Neural progenitor cell (in vitro differentiated cells): ENCODE measurements around the gene TMEM132E. TPM values are rescaled to one million over a fixed set of nuclear protein-coding genes. Genes with fewer than 3 reads are reported as not detected.

Experiments used
- DNase-seq: peaks from one replicate; pipeline ENCODE4 v3.0.0-alpha.2; 2016; ENCODE audit warnings: low spot score
- H2AFZ ChIP-seq: fragments of 200-600 bp; sonication (generic); replicated peaks from 2 replicates; pipeline ENCODE4 v1.6.1; 2016; ENCODE audit warnings: antibody characterized with exemption
- H3F3A ChIP-seq: fragments of 200-600 bp; sonication (generic); 2 replicates; pipeline ENCODE4 v1.6.1; 2016; ENCODE audit warnings: antibody characterized with exemption, low read depth
- H3K27ac ChIP-seq: fragments of 200-600 bp; sonication (generic); 2 replicates; pipeline ENCODE4 v1.5.1; 2016; ENCODE audit warnings: mild to moderate bottlenecking
- H3K27me3 ChIP-seq: fragments of 200-600 bp; sonication (generic); 2 replicates; pipeline ENCODE4 v1.6.1; 2016; ENCODE audit warnings: mild to moderate bottlenecking, moderate library complexity
- H3K36me3 ChIP-seq: fragments of 200-600 bp; sonication (generic); 2 replicates; pipeline ENCODE4 v1.5.1; 2016
- H3K4me1 ChIP-seq: fragments of 200-600 bp; sonication (generic); 2 replicates; pipeline ENCODE4 v1.6.1; 2016; ENCODE audit warnings: mixed run types
- H3K4me2 ChIP-seq: fragments of 200-600 bp; sonication (generic); 2 replicates; pipeline ENCODE4 v1.6.1; 2016
- H3K4me3 ChIP-seq: fragments of 200-600 bp; sonication (generic); 2 replicates; pipeline ENCODE4 v1.5.1; 2016
- H3K79me2 ChIP-seq: fragments of 200-600 bp; sonication (generic); 2 replicates; pipeline ENCODE4 v1.6.1; 2016; ENCODE audit warnings: low read depth
- H3K9ac ChIP-seq: fragments of 200-600 bp; sonication (generic); 2 replicates; pipeline ENCODE4 v1.6.1; 2016
- H3K9me3 ChIP-seq: fragments of 200-600 bp; sonication (generic); 2 replicates; pipeline ENCODE4 v1.5.1; 2016; ENCODE audit warnings: low read depth
- H4K20me1 ChIP-seq: fragments of 200-600 bp; sonication (generic); 2 replicates; pipeline ENCODE4 v1.6.1; 2016; ENCODE audit warnings: low read depth
- H3K27ac Mint-ChIP-seq: 3 replicates; pipeline ENCODE4 v1.8.0; 2021; ENCODE audit warnings: mixed read lengths
- H3K27me3 Mint-ChIP-seq: 2 replicates; pipeline ENCODE4 v1.8.0; 2022; ENCODE audit warnings: low read depth, mild to moderate bottlenecking, inconsistent platforms, moderate library complexity, mixed read lengths; ENCODE audit not compliant: insufficient read depth
- H3K36me3 Mint-ChIP-seq: 3 replicates; pipeline ENCODE4 v1.8.0; 2021; ENCODE audit warnings: mixed read lengths
- H3K4me1 Mint-ChIP-seq: 3 replicates; pipeline ENCODE4 v1.8.0; 2021; ENCODE audit warnings: mixed read lengths
- H3K4me3 Mint-ChIP-seq: 3 replicates; pipeline ENCODE4 v1.8.0; 2021; ENCODE audit warnings: mild to moderate bottlenecking, moderate library complexity, mixed read lengths
- H3K9me3 Mint-ChIP-seq: 3 replicates; pipeline ENCODE4 v1.8.0; 2020; ENCODE audit warnings: mixed read lengths
- CTCF ChIP-seq: fragments of 200-600 bp; sonication (generic); IDR thresholded peaks from 2 replicates; pipeline ENCODE4 v1.5.1; 2017; ENCODE audit warnings: antibody characterized with exemption, mild to moderate bottlenecking
- EZH2 ChIP-seq: fragments of 200-600 bp; sonication (generic); IDR thresholded peaks from 2 replicates; pipeline ENCODE4 v1.6.1; 2017; ENCODE audit warnings: antibody characterized with exemption, mild to moderate bottlenecking, moderate library complexity
- EZH2phosphoT487 ChIP-seq: fragments of 200-600 bp; sonication (generic); IDR thresholded peaks from 2 replicates; pipeline ENCODE4 v1.6.1; 2017; ENCODE audit warnings: antibody characterized with exemption
- total RNA-seq: library from RNA; depleted of rRNA; stranded (reverse); fragments of >200 nt; gene quantifications from 2 replicates; pipeline ENCODE4 v1.2.3, GENCODE V29; 2015; ENCODE audit warnings: low replicate concordance

TMEM132E gene
- total RNA-seq, 1 donor from 2014 or later: 0.21 TPM

GRCh38 chr17:34641368-34641767 lies 62.0 kb downstream of the TMEM132E start:
- Histone ChIP-seq H3K9me3 (no peaks in the 10 kb centered on the region), H3K4me3 (no peak overlapping the region), H3K9ac (no peak overlapping the region), H2AFZ (no peak overlapping the region), H3K79me2 (no peaks in the 10 kb centered on the region), H4K20me1 (no peaks in the 10 kb centered on the region), H3K36me3 (no peaks in the 10 kb centered on the region), H3K27ac (no peak overlapping the region), H3K27me3 (peaks cover 81% of the 10 kb centered on the region), H3K4me2 (no peak overlapping the region), H3K4me1 (no peaks in the 10 kb centered on the region), H3F3A (no peaks in the 10 kb centered on the region)
- H3K4me3 Mint-ChIP-seq: no peak overlapping the region
- TF ChIP-seq EZH2phosphoT487 (no peak), CTCF (no peak)
- H3K4me1 Mint-ChIP-seq: peaks cover 6% of the 10 kb centered on the region
- no peaks in the 10 kb centered on the region for H3K36me3 Mint-ChIP-seq
- H3K9me3 Mint-ChIP-seq: no peaks in the 10 kb centered on the region
- peaks cover 6% of the 10 kb centered on the region for H3K27me3 Mint-ChIP-seq
- H3K27ac Mint-ChIP-seq: no peak overlapping the region
- no peak for DNase-seq

GRCh38 chr17:34644941-34645550 lies 65.7 kb downstream of the TMEM132E start:
- Histone ChIP-seq H3K4me3 (no peak overlapping the region), H3K9me3 (no peaks in the 10 kb centered on the region), H3K4me1 (no peaks in the 10 kb centered on the region), H4K20me1 (no peaks in the 10 kb centered on the region), H3K27ac (no peak overlapping the region), H3K36me3 (no peaks in the 10 kb centered on the region), H3K79me2 (no peaks in the 10 kb centered on the region), H2AFZ (no peak overlapping the region), H3K9ac (no peak overlapping the region), H3F3A (no peaks in the 10 kb centered on the region), H3K4me2 (no peak overlapping the region), H3K27me3 (peaks cover 49% of the 10 kb centered on the region)
- H3K9me3 Mint-ChIP-seq: no peaks in the 10 kb centered on the region
- peaks cover 12% of the 10 kb centered on the region for H3K27me3 Mint-ChIP-seq
- H3K27ac Mint-ChIP-seq: no peak overlapping the region
- H3K36me3 Mint-ChIP-seq: no peaks in the 10 kb centered on the region
- H3K4me1 Mint-ChIP-seq: peaks cover 5% of the 10 kb centered on the region
- no peak for TF ChIP-seq CTCF
- no peak for TF ChIP-seq EZH2
- TF ChIP-seq EZH2phosphoT487: no peak
- DNase-seq: no peak
- no peak overlapping the region for H3K4me3 Mint-ChIP-seq

GRCh38 chr17:34645594-34645993 lies 66.2 kb downstream of the TMEM132E start:
- DNase-seq: no peak
- Histone ChIP-seq H3K9ac (no peak overlapping the region), H3K27me3 (peaks cover 46% of the 10 kb centered on the region), H3F3A (no peaks in the 10 kb centered on the region), H3K4me2 (no peak overlapping the region), H3K4me3 (no peak overlapping the region), H3K79me2 (no peaks in the 10 kb centered on the region), H3K9me3 (no peaks in the 10 kb centered on the region), H4K20me1 (no peaks in the 10 kb centered on the region), H3K4me1 (no peaks in the 10 kb centered on the region), H2AFZ (no peak overlapping the region), H3K36me3 (no peaks in the 10 kb centered on the region), H3K27ac (no peak overlapping the region)
- Mint-ChIP-seq H3K36me3 (no peaks in the 10 kb centered on the region), H3K9me3 (no peaks in the 10 kb centered on the region), H3K4me1 (peaks cover 3% of the 10 kb centered on the region), H3K27ac (no peak overlapping the region), H3K4me3 (no peak overlapping the region), H3K27me3 (peaks cover 9% of the 10 kb centered on the region)
- TF ChIP-seq EZH2phosphoT487 (no peak), EZH2 (no peak), CTCF (no peak)
